Mesenchymal stem cell (in vitro differentiated cells and primary cell): ENCODE results near the gene DGAT2.

Experiments used
- DNase-seq: peaks from one replicate; pipeline ENCODE4 v3.0.0-alpha.2; 2013
- H2AFZ ChIP-seq: one replicate; pipeline ENCODE4 v1.6.1; 2013; ENCODE audit warnings: low read depth, mild to moderate bottlenecking, control low read depth, inconsistent platforms, low read length, moderate library complexity
- H2AK5ac ChIP-seq: 2 replicates; pipeline ENCODE4 v1.6.1; 2013; ENCODE audit warnings: low read length, moderate library complexity, mild to moderate bottlenecking, inconsistent platforms; ENCODE audit not compliant: severe bottlenecking
- H2BK120ac ChIP-seq: one replicate; pipeline ENCODE4 v1.6.1; 2013; ENCODE audit warnings: low read depth, mild to moderate bottlenecking, inconsistent platforms, low read length, moderate library complexity
- H2BK12ac ChIP-seq, 2 experiments: one replicate each; pipeline ENCODE4 v1.6.1; 2013; ENCODE audit warnings: inconsistent platforms in 2 of 2, low read length in 2 of 2, mild to moderate bottlenecking in 2 of 2, moderate library complexity in 2 of 2, control low read depth in 1 of 2
- H2BK15ac ChIP-seq: one replicate; pipeline ENCODE4 v1.6.1; 2013; ENCODE audit warnings: mild to moderate bottlenecking, low read depth, inconsistent platforms; ENCODE audit not compliant: poor library complexity, severe bottlenecking
- H2BK5ac ChIP-seq: 2 replicates; pipeline ENCODE4 v1.6.1; 2013; ENCODE audit warnings: low read depth, mild to moderate bottlenecking, low read length, control low read depth, inconsistent platforms; ENCODE audit not compliant: poor library complexity, severe bottlenecking
- H3K14ac ChIP-seq, 2 experiments: one replicate each; pipeline ENCODE4 v1.6.1; 2013; ENCODE audit warnings: inconsistent platforms in 2 of 2, low read length in 2 of 2, control low read depth in 1 of 2, mild to moderate bottlenecking in 1 of 2, moderate library complexity in 1 of 2
- H3K18ac ChIP-seq, 2 experiments: one replicate each; pipeline ENCODE4 v1.6.1; 2013; ENCODE audit warnings: inconsistent platforms in 2 of 2, low read length in 2 of 2, control low read depth in 1 of 2, low read depth in 1 of 2, mild to moderate bottlenecking in 1 of 2
- H3K23ac ChIP-seq, 2 experiments: one replicate each; pipeline ENCODE4 v1.6.1; 2013; ENCODE audit warnings: inconsistent platforms in 2 of 2, low read length in 2 of 2, mild to moderate bottlenecking in 2 of 2, moderate library complexity in 2 of 2, control low read depth in 1 of 2
- H3K27ac ChIP-seq: 2 replicates; pipeline ENCODE4 v1.5.1; 2013; ENCODE audit warnings: mild to moderate bottlenecking, moderate library complexity, low read length, control low read depth, inconsistent platforms; ENCODE audit not compliant: poor library complexity, severe bottlenecking
- H3K27me3 ChIP-seq, 2 experiments: 2 replicates each; pipeline versions ENCODE4 v1.6.1 to v1.7.0; 2013; ENCODE audit warnings: low read length in 2 of 2, mild to moderate bottlenecking in 2 of 2, moderate library complexity in 2 of 2, control low read depth in 1 of 2, inconsistent platforms in 1 of 2; ENCODE audit not compliant: control insufficient read depth in 1 of 2, insufficient read depth in 1 of 2
- H3K36me3 ChIP-seq, 2 experiments: 2 replicates each; pipeline versions ENCODE4 v1.6.1 to v1.7.0; 2013; ENCODE audit warnings: low read length in 2 of 2, control low read depth in 1 of 2, inconsistent platforms in 1 of 2, low read depth in 1 of 2, mild to moderate bottlenecking in 1 of 2; ENCODE audit not compliant: insufficient read depth in 2 of 2, control insufficient read depth in 1 of 2
- H3K4ac ChIP-seq, 2 experiments: one replicate each; pipeline ENCODE4 v1.6.1; 2013; ENCODE audit warnings: inconsistent platforms in 2 of 2, low read length in 2 of 2, mild to moderate bottlenecking in 2 of 2, moderate library complexity in 2 of 2, control low read depth in 1 of 2, low read depth in 1 of 2
- H3K4me1 ChIP-seq: 2 replicates; pipeline ENCODE4 v1.6.1; 2013; ENCODE audit warnings: low read depth, low read length, control low read depth; ENCODE audit not compliant: control insufficient read depth, insufficient read depth
- H3K4me2 ChIP-seq: 2 replicates; pipeline ENCODE4 v1.6.1; 2013; ENCODE audit warnings: low read length, mild to moderate bottlenecking, inconsistent platforms; ENCODE audit not compliant: poor library complexity, severe bottlenecking
- H3K4me3 ChIP-seq, 2 experiments: 2 replicates each; pipeline versions ENCODE4 v1.5.1 to v1.7.0; 2013; ENCODE audit warnings: low read length in 2 of 2, mild to moderate bottlenecking in 2 of 2, control low read depth in 1 of 2, low read depth in 1 of 2; ENCODE audit not compliant: insufficient read depth in 1 of 2
- H3K79me1 ChIP-seq: replicated peaks from 2 replicates; pipeline ENCODE4 v1.6.1; 2013; ENCODE audit warnings: mild to moderate bottlenecking, control low read depth, low read length, inconsistent platforms; ENCODE audit not compliant: poor library complexity, severe bottlenecking
- H3K9ac ChIP-seq: 2 replicates; pipeline ENCODE4 v1.7.0; 2013; ENCODE audit warnings: mild to moderate bottlenecking, low read length, moderate library complexity
- H3K9me3 ChIP-seq: 2 replicates; pipeline ENCODE4 v1.7.0; 2013; ENCODE audit warnings: mild to moderate bottlenecking, low read length; ENCODE audit not compliant: control insufficient read depth
- H4K8ac ChIP-seq: one replicate; pipeline ENCODE4 v1.6.1; 2013; ENCODE audit warnings: inconsistent platforms, mild to moderate bottlenecking, low read length, moderate library complexity
- H4K91ac ChIP-seq: one replicate; pipeline ENCODE4 v1.6.1; 2013; ENCODE audit warnings: mild to moderate bottlenecking, low read length, inconsistent platforms
- WGBS: methylation state at CpG from one replicate; pipeline ENCODE4 v1.1.7; 2013; ENCODE audit warnings: mixed read lengths; 5-methylcytosine and 5-hydroxymethylcytosine counted together

Gene DGAT2

GRCh38 chr11:75814677-75815344 lies 46.2 kb downstream of the DGAT2 start, which contains the start of gene UVRAG:
Gene UVRAG (plus strand): TSS chr11:75815210. CDS start chr11:75815408, 198 bp downstream.
- H4K91ac ChIP-seq: peak within 1 kb of the TSS; percentile 76
- H3K23ac ChIP-seq: peak within 1 kb of the TSS in 1 of 2 experiments; percentile 83
- H3K36me3 ChIP-seq: no peaks in the 10 kb centered on the region
- H2AFZ ChIP-seq: peak within 1 kb of the TSS; percentile 83
- H3K14ac ChIP-seq: peak within 1 kb of the TSS in 1 of 2 experiments; percentile 85
- H2BK5ac ChIP-seq: no peak within 1 kb of the TSS
- peak within 1 kb of the TSS; percentile 94 to 97 for H3K18ac ChIP-seq
- peaks cover 9% of the 10 kb centered on the region for H3K4me1 ChIP-seq
- H3K4me3 ChIP-seq: peak within 1 kb of the TSS; percentile 87 to 88
- peak within 1 kb of the TSS in 1 of 2 experiments; percentile 80 for H2BK12ac ChIP-seq
- peak within 1 kb of the TSS; percentile 97 for H3K4me2 ChIP-seq
- DNase-seq: peak; percentile 100
- peak within 1 kb of the TSS; percentile 68 for H3K27ac ChIP-seq
- WGBS: under 1% methylated on average over 28 of the region's 39 CpGs
- H3K9me3 ChIP-seq: no peaks in the 10 kb centered on the region
- H2BK120ac ChIP-seq: peak within 1 kb of the TSS; percentile 55
- H2BK15ac ChIP-seq: peak within 1 kb of the TSS; percentile 86
- peaks cover 0 to 3% of the 10 kb centered on the region in 2 experiments for H3K27me3 ChIP-seq
- H2AK5ac ChIP-seq: no peak within 1 kb of the TSS
- peak within 1 kb of the TSS; percentile 73 for H4K8ac ChIP-seq
- peak within 1 kb of the TSS; percentile 92 for H3K9ac ChIP-seq
- peak within 1 kb of the TSS; percentile 91 to 94 for H3K4ac ChIP-seq
- H3K79me1 ChIP-seq: peaks cover 20% of the 10 kb centered on the region

GRCh38 chr11:75815345-75816168 lies 47.0 kb downstream of the DGAT2 start:
- Histone ChIP-seq H2BK120ac (peak overlapping the region; percentile 55), H3K79me1 (peaks cover 22% of the 10 kb centered on the region), H3K9me3 (no peaks in the 10 kb centered on the region), H3K9ac (peak overlapping the region; percentile 92), H3K23ac (peak overlapping the region in 1 of 2 experiments; percentile 83), H4K91ac (peak overlapping the region; percentile 76), H2BK15ac (peak overlapping the region; percentile 86), H2AFZ (peak overlapping the region; percentile 74), H2AK5ac (no peak overlapping the region), H3K4me3 (peak overlapping the region; percentile 87 to 88), H3K27ac (peak overlapping the region; percentile 40), H3K14ac (peak overlapping the region in 1 of 2 experiments; percentile 85), H3K36me3 (no peaks in the 10 kb centered on the region), H3K4ac (peak overlapping the region; percentile 91 to 94), H3K18ac (peak overlapping the region; percentile 94 to 97), H3K4me1 (peaks cover 9% of the 10 kb centered on the region), H3K4me2 (peak overlapping the region; percentile 97), H3K27me3 (peaks cover 0 to 3% of the 10 kb centered on the region in 2 experiments), H2BK12ac (peak overlapping the region in 1 of 2 experiments; percentile 80), H2BK5ac (no peak overlapping the region), H4K8ac (peak overlapping the region; percentile 73)
- under 1% methylated on average over 51 of the region's 60 CpGs for WGBS
- peak; percentile 73 for DNase-seq

- Histone ChIP-seq H2AFZ (no peak overlapping the region), H2AK5ac (no peak overlapping the region), H3K27me3 (no peaks in the 10 kb centered on the region), H3K79me1 (peaks cover 25% of the 10 kb centered on the region), H4K8ac (no peak overlapping the region), H4K91ac (no peak overlapping the region), H3K23ac (no peak overlapping the region), H2BK12ac (no peak overlapping the region), H3K14ac (no peak overlapping the region), H3K18ac (peak overlapping the region in 1 of 2 experiments; percentile 44), H3K36me3 (no peaks in the 10 kb centered on the region), H3K4ac (peak overlapping the region in 1 of 2 experiments; percentile 11), H3K27ac (no peak overlapping the region), H2BK5ac (no peak overlapping the region), H3K4me3 (peak overlapping the region in 1 of 2 experiments; percentile 88), H3K9ac (peak overlapping the region; percentile 92), H3K4me2 (peak overlapping the region; percentile 97), H2BK15ac (no peak overlapping the region), H3K9me3 (no peaks in the 10 kb centered on the region), H2BK120ac (no peak overlapping the region), H3K4me1 (peaks cover 9% of the 10 kb centered on the region)
- 75% methylated on average over 5 of the region's 6 CpGs for WGBS
- peak; percentile 28 for DNase-seq
Observed at GRCh38 chr11:75816561-75817239, 48.1 kb downstream of the DGAT2 start.
